H9 (cell line): Measurements from ENCODE around the gene PKP1. TPM values are rescaled to one million over a fixed set of nuclear protein-coding genes. Genes with fewer than 3 reads are reported as not detected.
A peak's percentile ranks its signal among the peaks of the same experiment; 100 is the strongest.

ENCODE experiments used
- DNase-seq: peaks from one replicate; pipeline ENCODE4 v3.0.0-alpha.2; 2017
- H2AFZ ChIP-seq: one replicate; pipeline ENCODE4 v1.6.1; 2013; ENCODE audit warnings: mild to moderate bottlenecking, low read length, control low read depth, moderate library complexity
- H2AK5ac ChIP-seq: 2 replicates; pipeline ENCODE4 v1.6.1; 2013; ENCODE audit warnings: low read length, control low read depth, mixed read lengths; ENCODE audit not compliant: insufficient read length
- H2BK120ac ChIP-seq: one replicate; pipeline ENCODE4 v1.6.1; 2013; ENCODE audit warnings: low read depth, mild to moderate bottlenecking, low read length, control low read depth, inconsistent platforms; ENCODE audit not compliant: poor library complexity, severe bottlenecking
- H2BK12ac ChIP-seq: 2 replicates; pipeline ENCODE4 v1.6.1; 2013; ENCODE audit warnings: low read length, control low read depth, mixed read lengths, low read depth; ENCODE audit not compliant: insufficient read length
- H2BK15ac ChIP-seq: 2 replicates; pipeline ENCODE4 v1.6.1; 2013; ENCODE audit warnings: low read depth, low read length, control low read depth
- H2BK20ac ChIP-seq: one replicate; pipeline ENCODE4 v1.6.1; 2013; ENCODE audit warnings: low read depth, mild to moderate bottlenecking, low read length, control low read depth, inconsistent platforms; ENCODE audit not compliant: poor library complexity, severe bottlenecking
- H2BK5ac ChIP-seq: 2 replicates; pipeline ENCODE4 v1.6.1; 2013; ENCODE audit warnings: low read length, control low read depth, mixed read lengths; ENCODE audit not compliant: insufficient read length
- H3K14ac ChIP-seq: 2 replicates; pipeline ENCODE4 v1.6.1; 2013; ENCODE audit warnings: low read length, control low read depth; ENCODE audit not compliant: insufficient read depth
- H3K18ac ChIP-seq: 2 replicates; pipeline ENCODE4 v1.6.1; 2013; ENCODE audit warnings: low read depth, mild to moderate bottlenecking, mixed read lengths, low read length, control low read depth; ENCODE audit not compliant: insufficient read length
- H3K23ac ChIP-seq: 2 replicates; pipeline ENCODE4 v1.6.1; 2013; ENCODE audit warnings: low read length, control low read depth, mixed read lengths, low read depth; ENCODE audit not compliant: insufficient read length
- H3K23me2 ChIP-seq: 2 replicates; pipeline ENCODE4 v1.6.1; 2013; ENCODE audit warnings: low read depth, mild to moderate bottlenecking, mixed read lengths, low read length, control low read depth; ENCODE audit not compliant: insufficient read length, poor library complexity, severe bottlenecking
- H3K27ac ChIP-seq: 2 replicates; pipeline ENCODE4 v1.5.1; 2013; ENCODE audit warnings: low read length, control low read depth, mixed read lengths, low read depth; ENCODE audit not compliant: insufficient read length
- H3K27me3 ChIP-seq: 2 replicates; pipeline ENCODE4 v1.6.1; 2013; ENCODE audit warnings: low read length, control low read depth, inconsistent platforms; ENCODE audit not compliant: insufficient read depth
- H3K4ac ChIP-seq: 2 replicates; pipeline ENCODE4 v1.6.1; 2013; ENCODE audit warnings: low read depth, mild to moderate bottlenecking, control low read depth, inconsistent platforms, low read length, moderate library complexity
- H3K4me1 ChIP-seq: 2 replicates; pipeline ENCODE4 v1.6.1; 2013; ENCODE audit warnings: low read length, control low read depth, inconsistent platforms; ENCODE audit not compliant: insufficient read depth
- H3K4me2 ChIP-seq: 2 replicates; pipeline ENCODE4 v1.6.1; 2013; ENCODE audit warnings: low read length, control low read depth, mixed read lengths; ENCODE audit not compliant: insufficient read length, insufficient read depth
- H3K56ac ChIP-seq: 2 replicates; pipeline ENCODE4 v1.6.1; 2013; ENCODE audit warnings: low read depth, mild to moderate bottlenecking, mixed read lengths, low read length, control low read depth; ENCODE audit not compliant: insufficient read length
- H3K79me1 ChIP-seq: 2 replicates; pipeline ENCODE4 v1.6.1; 2013; ENCODE audit warnings: low read depth, mild to moderate bottlenecking, moderate library complexity, low read length, control low read depth, inconsistent platforms; ENCODE audit not compliant: insufficient read depth, poor library complexity, severe bottlenecking
- H3K79me2 ChIP-seq: 2 replicates; pipeline ENCODE4 v1.6.1; 2013; ENCODE audit warnings: low read length, control low read depth, inconsistent platforms; ENCODE audit not compliant: insufficient read depth
- H3K9ac ChIP-seq: 2 replicates; pipeline ENCODE4 v1.6.1; 2013; ENCODE audit warnings: low read length, control low read depth, mixed read lengths; ENCODE audit not compliant: insufficient read length; ENCODE audit errors: extremely low read depth
- H3K9me3 ChIP-seq: one replicate; pipeline ENCODE4 v1.6.1; 2013; ENCODE audit warnings: low read depth, low read length, inconsistent platforms; ENCODE audit not compliant: control insufficient read depth
- H3T11ph ChIP-seq: one replicate; pipeline ENCODE4 v1.6.1; 2013; ENCODE audit warnings: mild to moderate bottlenecking, low read length, control low read depth, inconsistent platforms
- H4K20me1 ChIP-seq: one replicate; pipeline ENCODE4 v1.6.1; 2013; ENCODE audit not compliant: control insufficient read depth, insufficient read length, insufficient read depth
- H4K5ac ChIP-seq: 2 replicates; pipeline ENCODE4 v1.6.1; 2013; ENCODE audit warnings: low read depth, mild to moderate bottlenecking, mixed read lengths, low read length, control low read depth; ENCODE audit not compliant: insufficient read length
- H4K8ac ChIP-seq: replicated peaks from 2 replicates; pipeline ENCODE4 v1.6.1; 2013; ENCODE audit warnings: low read length, control low read depth, mixed read lengths, low read depth; ENCODE audit not compliant: insufficient read length
- H4K91ac ChIP-seq: 2 replicates; pipeline ENCODE4 v1.6.1; 2013; ENCODE audit warnings: low read depth, mild to moderate bottlenecking, moderate library complexity, mixed read lengths, low read length, control low read depth; ENCODE audit not compliant: insufficient read length
- H3K27ac Mint-ChIP-seq, 3 experiments: 2 replicates in 2 of 3; 3 replicates in 1 of 3; pipeline ENCODE4 v1.8.0; 2020 to 2021; ENCODE audit warnings: mixed read lengths in 3 of 3, mild to moderate bottlenecking in 1 of 3, moderate library complexity in 1 of 3
- H3K27me3 Mint-ChIP-seq: 2 replicates; pipeline ENCODE4 v1.8.0; 2021; ENCODE audit warnings: low read depth, mild to moderate bottlenecking, moderate library complexity, mixed read lengths
- H3K36me3 Mint-ChIP-seq, 3 experiments: 2 replicates in 2 of 3; 3 replicates in 1 of 3; pipeline ENCODE4 v1.8.0; 2020 to 2021; ENCODE audit warnings: low read depth in 3 of 3, mixed read lengths in 3 of 3; ENCODE audit not compliant: insufficient read depth in 1 of 3
- H3K4me1 Mint-ChIP-seq, 2 experiments: 2 replicates each; pipeline ENCODE4 v1.8.0; 2020; ENCODE audit warnings: mixed read lengths in 2 of 2
- H3K4me3 Mint-ChIP-seq, 2 experiments: 2 replicates in 1 of 2; 3 replicates in 1 of 2; pipeline ENCODE4 v1.8.0; 2020 to 2021; ENCODE audit warnings: mild to moderate bottlenecking in 2 of 2, mixed read lengths in 2 of 2, moderate library complexity in 1 of 2
- H3K9me3 Mint-ChIP-seq, 2 experiments: 2 replicates in 1 of 2; 3 replicates in 1 of 2; pipeline ENCODE4 v1.8.0; 2020; ENCODE audit warnings: mild to moderate bottlenecking in 2 of 2, mixed read lengths in 2 of 2, moderate library complexity in 1 of 2
- WGBS: extraction: QIAGEN DNeasy Blood & Tissue Kit; methylation state at CpG from one replicate; pipeline ENCODE4 v1.1.7; 2013; ENCODE audit warnings: missing lambda C conversion rate, low lambda C conversion rate, mixed read lengths; ENCODE audit not compliant: insufficient read length; ENCODE audit errors: extremely low coverage; 5-methylcytosine and 5-hydroxymethylcytosine counted together
- total RNA-seq: library from RNA; stranded (reverse); gene quantifications from 2 replicates; pipeline ENCODE4 v1.2.1, GENCODE V29; 2021
- TF ChIP-seq, protein P1 (sequence below): fragments of 200-600 bp; sonication (generic); conservative IDR thresholded peaks from 3 replicates; pipeline ENCODE4 v1.8.0; 2021; ENCODE audit warnings: antibody characterized with exemption, mild to moderate bottlenecking

Gene PKP1
- total RNA-seq, 1 experiment from 2014 or later: 0.09 TPM

DNA sequence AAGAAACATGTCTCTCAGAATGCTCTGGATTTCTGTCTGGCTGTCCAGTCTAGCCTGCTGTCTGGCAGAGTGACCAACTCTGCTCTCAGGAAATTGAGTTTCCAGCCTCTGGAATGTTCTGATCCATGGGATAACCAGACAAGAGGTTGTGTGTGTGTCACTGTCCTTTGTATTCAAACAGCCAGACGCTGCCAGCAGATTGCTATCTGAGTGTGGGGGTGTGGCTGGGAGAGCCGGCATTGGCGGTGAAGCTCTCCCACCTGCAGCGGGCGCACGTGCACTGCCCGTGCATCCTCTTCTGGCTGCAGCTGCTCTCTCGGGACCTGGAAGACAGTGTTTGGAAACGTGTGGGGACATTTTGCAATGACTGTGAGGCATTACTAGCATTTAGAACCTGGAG, 26.1 kb downstream of the PKP1 start:
- H3K23ac ChIP-seq: no peak overlapping the region
- H2BK15ac ChIP-seq: no peak overlapping the region
- H3K79me2 ChIP-seq: no peaks in the 10 kb centered on the region; the same call in 1 of the 2 replicates
- Mint-ChIP-seq H3K36me3 (no peaks in the 10 kb centered on the region), H3K4me3 (no peak overlapping the region), H3K27me3 (peaks cover 54% of the 10 kb centered on the region), H3K27ac (peak overlapping the region in 1 of 3 experiments; percentile 59; a peak in 1 of 7 replicates), H3K4me1 (peaks cover 16 to 35% of the 10 kb centered on the region in 2 experiments), H3K9me3 (no peaks in the 10 kb centered on the region)
- H3K9ac ChIP-seq: no peak overlapping the region
- H3K79me1 ChIP-seq: no peaks in the 10 kb centered on the region
- no CpG with 5 or more reads among the region's 9 CpGs for WGBS
- no peaks in the 10 kb centered on the region for H3K23me2 ChIP-seq
- H2BK5ac ChIP-seq: no peak overlapping the region
- no peak overlapping the region for H3K4me2 ChIP-seq
- no peak overlapping the region for H4K5ac ChIP-seq
- no peaks in the 10 kb centered on the region; the same call in 1 of the 2 replicates for H3K27me3 ChIP-seq
- H3K27ac ChIP-seq: no peak overlapping the region
- H2BK12ac ChIP-seq: no peak overlapping the region
- H3K9me3 ChIP-seq: no peaks in the 10 kb centered on the region
- no peak overlapping the region for H3K56ac ChIP-seq
- H4K20me1 ChIP-seq: no peaks in the 10 kb centered on the region
- TF ChIP-seq, protein P1, sequence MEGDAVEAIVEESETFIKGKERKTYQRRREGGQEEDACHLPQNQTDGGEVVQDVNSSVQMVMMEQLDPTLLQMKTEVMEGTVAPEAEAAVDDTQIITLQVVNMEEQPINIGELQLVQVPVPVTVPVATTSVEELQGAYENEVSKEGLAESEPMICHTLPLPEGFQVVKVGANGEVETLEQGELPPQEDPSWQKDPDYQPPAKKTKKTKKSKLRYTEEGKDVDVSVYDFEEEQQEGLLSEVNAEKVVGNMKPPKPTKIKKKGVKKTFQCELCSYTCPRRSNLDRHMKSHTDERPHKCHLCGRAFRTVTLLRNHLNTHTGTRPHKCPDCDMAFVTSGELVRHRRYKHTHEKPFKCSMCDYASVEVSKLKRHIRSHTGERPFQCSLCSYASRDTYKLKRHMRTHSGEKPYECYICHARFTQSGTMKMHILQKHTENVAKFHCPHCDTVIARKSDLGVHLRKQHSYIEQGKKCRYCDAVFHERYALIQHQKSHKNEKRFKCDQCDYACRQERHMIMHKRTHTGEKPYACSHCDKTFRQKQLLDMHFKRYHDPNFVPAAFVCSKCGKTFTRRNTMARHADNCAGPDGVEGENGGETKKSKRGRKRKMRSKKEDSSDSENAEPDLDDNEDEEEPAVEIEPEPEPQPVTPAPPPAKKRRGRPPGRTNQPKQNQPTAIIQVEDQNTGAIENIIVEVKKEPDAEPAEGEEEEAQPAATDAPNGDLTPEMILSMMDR: peak; percentile 57; the same call in 2 of the 3 replicates
- H3K4me1 ChIP-seq: no peaks in the 10 kb centered on the region; the same call in 1 of the 2 replicates
- no peak overlapping the region for H4K91ac ChIP-seq
- no peak overlapping the region for H4K8ac ChIP-seq
- peak; percentile 80 for DNase-seq
- no peak overlapping the region for H3T11ph ChIP-seq
- no peak overlapping the region for H2AK5ac ChIP-seq
- no peak overlapping the region for H2AFZ ChIP-seq
- no peak overlapping the region for H2BK20ac ChIP-seq
- no peak overlapping the region for H3K18ac ChIP-seq
- no peak overlapping the region for H3K14ac ChIP-seq
- H3K4ac ChIP-seq: no peak overlapping the region
- no peak overlapping the region for H2BK120ac ChIP-seq
